ENCODE data around the gene SLC47A1.
"Not testable (repeated sequence)": the region's sequence is repeated elsewhere in the genome, so short reads cannot be mapped to it uniquely, and the experiment has no call there.

SLC47A1 gene

DNA sequence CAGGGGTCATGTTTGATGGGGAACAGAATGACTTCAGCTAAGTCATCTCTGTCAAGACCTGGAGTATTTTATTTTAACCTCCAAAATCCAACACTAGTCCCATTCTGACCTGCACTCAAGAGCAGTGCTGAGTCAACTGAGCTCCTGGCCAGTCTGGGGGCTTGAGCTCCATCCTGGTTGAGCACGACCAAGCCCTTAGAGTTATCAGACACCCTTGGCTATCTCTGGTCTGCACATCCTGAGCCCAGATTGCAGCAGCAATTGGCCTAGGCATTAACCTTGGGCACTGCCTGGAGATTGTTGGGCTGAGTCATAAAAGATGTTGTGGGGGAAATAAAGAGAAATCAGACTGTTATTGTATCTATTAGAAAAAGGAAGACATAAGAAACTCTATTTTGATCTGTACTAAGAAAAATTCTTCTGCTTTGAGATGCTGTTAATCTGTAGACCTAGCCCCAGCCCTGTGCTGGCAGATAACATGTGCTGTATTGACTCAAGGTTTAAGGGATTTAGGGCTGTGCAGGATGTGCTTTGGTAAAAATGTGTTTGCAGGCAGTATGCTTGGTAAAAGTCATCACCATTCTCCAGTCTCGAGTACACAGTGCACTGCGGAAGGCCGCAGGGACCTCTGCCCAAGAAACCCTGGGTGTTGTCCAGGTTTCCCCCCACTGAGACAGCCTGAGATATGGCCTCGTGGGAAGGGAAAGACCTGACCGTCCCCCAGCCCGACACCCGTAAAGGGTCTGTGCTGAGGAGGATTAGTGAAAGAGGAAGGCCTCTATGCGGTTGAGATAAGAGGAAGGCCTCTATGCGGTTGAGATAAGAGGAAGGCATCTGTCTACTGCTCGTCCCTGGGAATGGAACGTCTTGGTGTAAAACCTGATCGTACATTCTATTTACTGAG is 14.0 kb upstream of the SLC47A1 start:
- not testable (repeated sequence) for DNase-seq (ENCODE audit: low read depth in 1 of 2, low spot score in 1 of 2)

DNA sequence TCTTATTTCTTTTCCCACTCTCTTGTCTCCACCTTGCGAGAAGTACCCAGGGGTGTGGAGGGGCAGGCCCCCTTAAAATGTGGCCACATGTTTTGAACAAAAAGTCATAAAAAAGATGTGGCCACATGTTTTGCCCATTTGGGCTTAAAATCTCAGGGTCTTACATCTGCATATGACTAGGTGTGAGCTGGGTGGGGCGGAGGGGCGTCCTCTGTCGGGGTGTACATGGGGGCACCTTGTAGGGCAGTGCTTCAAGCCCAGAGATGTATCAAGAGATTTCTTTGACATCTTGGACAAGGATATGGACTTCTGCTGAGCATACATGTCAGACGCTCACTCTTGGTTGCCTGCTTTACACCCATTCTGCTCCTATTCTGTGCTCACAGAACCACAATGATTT is 13.0 kb upstream of the SLC47A1 start:
- no peak for DNase-seq (ENCODE audit: low read depth in 1 of 2, low spot score in 1 of 2)

DNA sequence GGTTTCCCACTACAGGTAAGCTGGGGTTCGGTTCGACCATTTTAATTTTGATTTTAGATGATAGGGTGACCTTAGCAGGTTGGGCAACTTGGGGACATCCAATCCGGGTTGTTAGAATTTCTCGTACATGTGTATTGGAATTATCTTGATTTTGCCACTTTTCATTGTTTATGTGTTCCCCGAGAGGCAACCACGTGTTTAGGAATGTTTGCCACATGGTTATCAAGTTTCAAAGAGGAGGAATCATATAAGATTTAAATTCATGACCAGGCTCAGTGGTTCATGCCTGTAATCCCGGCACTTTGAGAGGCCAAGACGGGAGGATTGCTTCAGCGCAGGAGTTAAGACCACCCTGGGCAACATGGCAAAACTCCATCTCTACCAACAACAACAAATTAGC is 10.0 kb upstream of the SLC47A1 start:
- DNase-seq (ENCODE audit: low read depth in 1 of 2, low spot score in 1 of 2) = no peak

DNA sequence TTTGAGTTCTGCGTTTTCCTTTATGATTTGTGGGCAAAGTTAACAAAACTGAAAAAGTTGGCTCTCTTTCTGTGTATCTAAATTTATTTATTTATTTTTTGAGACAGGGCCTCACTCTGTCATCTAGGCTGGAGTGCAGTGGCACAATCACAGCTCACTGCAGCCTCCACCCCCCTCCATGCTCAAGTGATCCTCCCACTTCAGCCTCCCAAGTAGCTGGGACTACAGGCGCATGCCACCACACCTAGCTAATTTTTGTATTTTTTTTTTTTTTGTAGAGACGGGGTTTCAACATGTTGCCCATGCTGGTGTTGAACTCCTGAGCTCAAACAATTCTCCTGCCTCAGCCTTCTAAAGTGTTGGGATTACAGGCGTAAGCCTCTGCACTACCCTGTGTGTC is 6.7 kb upstream of the SLC47A1 start:
- DNase-seq (ENCODE audit: low read depth in 1 of 2, low spot score in 1 of 2) = not testable (repeated sequence)

DNA sequence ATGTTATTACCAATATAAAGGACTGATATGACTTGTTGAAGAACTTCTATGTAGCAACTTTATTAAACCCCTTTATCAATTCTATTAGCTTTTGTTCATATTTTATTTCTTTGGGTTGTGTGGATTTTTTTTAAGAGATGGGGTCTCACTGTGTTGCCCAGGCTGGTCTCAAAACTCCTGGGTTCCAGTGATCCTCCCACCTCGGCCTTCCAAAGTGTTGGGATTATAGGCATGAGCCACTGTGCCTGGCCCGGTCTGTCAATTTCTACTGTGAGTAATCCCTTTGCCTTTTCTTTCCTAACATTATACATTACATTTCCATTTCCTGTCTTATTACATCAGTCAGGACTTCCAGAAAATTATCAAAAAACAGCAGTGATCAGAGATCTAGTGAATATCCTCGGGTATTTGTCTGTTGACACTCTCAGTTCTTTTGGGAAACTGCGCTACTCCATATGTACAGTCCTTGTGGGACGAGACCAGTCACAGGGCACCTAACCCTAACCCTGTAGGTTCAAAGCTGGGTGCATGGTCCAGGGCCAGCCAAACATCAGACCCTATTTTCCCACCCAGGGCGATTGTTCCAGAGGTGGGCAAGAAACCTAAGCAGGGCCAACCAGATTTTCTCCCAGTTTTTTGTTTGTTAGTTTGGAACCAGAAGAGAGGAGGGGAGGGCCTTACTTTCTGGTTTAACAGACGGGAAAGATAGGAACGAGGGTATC is 1.7 kb upstream of the SLC47A1 start:
- DNase-seq (ENCODE audit: low read depth in 1 of 2, low spot score in 1 of 2) = no peak

DNA sequence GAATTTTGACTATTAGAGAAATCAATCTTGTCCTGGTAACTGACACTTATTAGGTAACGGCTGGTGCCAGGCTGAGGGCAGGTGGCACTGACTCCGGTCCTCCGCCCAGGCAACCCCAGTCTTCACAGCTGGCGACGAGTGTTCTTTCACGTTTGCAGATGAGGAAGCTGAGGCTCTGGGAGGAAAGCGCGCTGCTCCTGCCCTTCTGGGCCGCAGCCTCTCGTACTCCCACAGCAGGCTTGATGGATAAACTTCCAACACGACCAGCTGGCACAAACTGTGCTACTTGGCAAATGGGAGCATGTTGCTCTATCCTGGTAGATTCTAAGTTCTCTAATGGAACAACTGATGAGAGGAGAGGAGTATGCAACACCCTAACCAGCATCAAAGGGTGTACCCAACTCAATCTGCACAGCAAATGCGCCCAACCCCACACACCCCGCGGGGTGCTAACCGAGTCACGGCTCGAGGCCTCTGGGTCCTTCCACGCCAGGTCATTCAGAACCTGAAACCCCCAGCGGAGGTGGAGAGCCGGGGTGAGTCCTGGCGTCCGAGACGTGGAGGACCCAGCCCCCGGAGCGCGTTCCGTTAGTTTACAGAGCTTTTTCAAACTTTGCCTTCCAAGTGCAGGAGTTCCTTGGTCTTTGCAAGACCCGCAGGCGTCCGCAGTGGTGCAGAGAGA is 477 bp upstream of the SLC47A1 start:
- DNase-seq (ENCODE audit: low read depth in 1 of 2, low spot score in 1 of 2) = no peak

DNA sequence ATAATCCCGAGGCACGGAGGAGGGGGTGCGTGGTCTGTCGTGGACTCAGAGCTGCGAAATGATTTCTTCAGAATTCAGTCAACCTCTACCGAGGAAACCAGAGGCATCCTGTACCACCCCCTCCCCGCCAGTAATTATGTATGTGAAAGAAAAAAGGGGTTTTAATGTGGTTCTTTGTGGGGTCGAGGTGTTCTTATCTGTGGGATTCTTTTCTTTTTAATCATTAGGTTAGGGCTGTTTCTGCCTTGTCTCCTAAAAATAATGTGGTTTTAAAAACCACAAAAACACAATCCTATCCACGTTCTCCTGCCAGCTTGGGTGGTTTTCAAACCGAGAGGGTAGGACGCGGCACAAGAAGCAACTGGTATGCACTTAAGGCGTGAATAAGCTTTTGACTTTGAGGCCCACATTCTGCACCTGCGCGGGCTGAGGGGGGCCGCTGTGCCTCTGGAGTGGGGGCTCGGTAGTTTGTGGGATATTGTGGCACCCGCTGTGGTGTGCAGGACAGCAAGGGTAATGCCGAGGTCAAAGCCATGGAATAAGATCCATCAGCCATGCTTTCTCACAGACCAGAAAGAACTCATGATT is 1.0 kb downstream of the SLC47A1 start:
- DNase-seq (ENCODE audit: low read depth in 1 of 2, low spot score in 1 of 2) = no peak

DNA sequence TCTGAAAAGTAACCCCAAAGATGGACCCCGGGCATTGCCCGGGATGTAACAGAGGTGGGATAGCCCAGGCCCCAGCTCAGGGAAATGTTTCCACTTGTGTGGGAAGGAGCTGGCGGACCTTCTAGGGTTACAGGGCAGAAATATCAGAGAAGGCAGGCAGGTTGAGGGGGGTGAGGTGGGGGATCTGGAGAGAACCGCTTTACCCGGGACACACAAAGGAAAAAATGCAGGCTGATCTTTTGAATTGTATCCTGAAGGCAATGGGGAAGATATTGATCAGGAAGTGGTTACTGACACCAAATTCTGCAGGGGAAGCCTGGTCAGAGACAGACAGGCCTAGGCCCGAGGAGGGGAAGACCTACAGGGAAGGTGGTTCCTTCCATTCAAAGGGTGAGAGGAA is 3.5 kb downstream of the SLC47A1 start:
- DNase-seq (ENCODE audit: low read depth in 1 of 2, low spot score in 1 of 2) = no peak

DNA sequence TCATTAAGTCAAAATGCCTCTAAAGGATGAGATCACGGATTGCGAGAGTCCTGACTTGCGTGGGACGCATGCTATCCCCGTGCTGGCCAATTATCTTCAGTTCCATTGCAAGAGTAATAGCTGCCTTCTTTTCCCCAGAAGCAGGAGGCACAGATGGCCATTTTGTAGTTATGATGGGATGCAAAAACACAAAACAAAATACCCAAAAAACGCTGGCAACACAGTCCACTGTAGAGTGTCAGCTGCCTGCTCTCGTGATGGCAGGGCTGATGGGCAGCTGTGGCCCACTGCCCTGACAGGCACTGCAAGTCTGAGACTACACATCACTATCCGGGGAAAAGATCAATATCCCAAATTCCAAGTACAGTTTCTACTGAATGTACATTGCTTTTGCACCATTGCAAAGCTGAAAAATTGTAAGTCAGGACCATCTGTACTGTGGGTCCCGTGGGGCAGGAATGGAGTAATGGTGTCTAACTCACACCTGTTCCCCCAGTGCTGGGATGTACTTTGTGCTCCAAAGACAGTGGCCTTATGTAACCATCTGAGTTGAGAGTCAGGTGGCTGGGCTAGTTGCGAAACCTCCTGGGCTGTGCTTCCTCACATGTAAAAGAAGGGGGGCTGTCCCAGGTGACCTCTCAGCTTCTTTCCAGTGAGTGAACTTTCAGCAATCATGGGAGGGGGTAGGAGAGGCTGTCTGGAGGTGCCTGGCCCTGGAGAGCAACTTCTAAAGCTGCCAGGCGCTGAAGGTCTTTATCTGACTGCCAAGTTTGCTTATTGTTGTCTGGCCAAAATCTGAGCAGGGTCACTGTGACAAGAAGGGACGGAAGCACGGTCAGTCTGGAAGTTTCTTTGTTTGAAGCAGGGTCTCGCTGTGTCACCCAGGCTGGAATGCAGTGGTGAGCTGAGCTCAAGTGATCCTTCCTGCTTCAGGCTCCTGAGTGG is 4.7 kb downstream of the SLC47A1 start:
- DNase-seq (ENCODE audit: low read depth in 1 of 2, low spot score in 1 of 2) = no peak

DNA sequence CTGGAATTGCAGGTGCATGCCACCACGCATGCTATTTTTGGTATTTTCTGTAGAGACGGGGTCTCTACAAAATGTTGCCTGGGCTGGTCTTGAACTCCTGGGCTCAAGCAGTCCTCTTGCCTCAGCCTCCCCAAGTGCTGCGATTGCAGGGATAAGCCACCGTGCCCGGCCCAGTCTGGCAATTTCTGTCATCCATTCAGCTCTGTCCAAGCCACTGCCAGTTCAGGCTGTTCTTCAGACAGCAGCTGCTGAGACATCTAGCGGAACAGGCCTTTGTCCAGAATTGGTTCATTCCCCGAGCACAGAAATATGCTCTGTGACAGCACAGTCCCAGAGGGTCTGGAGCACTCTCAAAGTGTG is 5.4 kb downstream of the SLC47A1 start:
- no peak for DNase-seq (ENCODE audit: low read depth in 1 of 2, low spot score in 1 of 2)

DNA sequence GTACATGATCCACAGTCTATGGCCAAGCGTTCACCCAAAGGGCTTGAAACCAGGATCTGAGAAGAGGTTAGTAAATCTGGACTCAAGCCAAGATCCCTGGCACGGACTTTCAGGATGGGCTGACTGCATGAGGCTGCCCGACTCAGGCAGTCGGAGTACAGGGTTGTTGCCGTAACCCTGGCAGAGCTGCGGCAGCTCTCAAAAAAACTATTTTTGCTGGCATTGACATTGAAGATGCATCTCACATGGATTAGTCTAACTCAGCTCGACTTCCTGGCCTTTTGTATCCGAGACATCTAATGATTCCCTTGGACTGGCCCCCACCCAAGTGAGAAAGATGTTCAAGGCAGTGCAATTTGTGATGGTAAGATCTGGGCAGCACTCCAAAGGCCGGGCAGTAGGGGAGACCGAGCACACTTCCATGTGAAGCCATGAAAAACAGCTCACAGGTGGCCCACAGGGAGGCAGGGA is 6.2 kb downstream of the SLC47A1 start:
- no peak for DNase-seq (ENCODE audit: low read depth in 1 of 2, low spot score in 1 of 2)

DNA sequence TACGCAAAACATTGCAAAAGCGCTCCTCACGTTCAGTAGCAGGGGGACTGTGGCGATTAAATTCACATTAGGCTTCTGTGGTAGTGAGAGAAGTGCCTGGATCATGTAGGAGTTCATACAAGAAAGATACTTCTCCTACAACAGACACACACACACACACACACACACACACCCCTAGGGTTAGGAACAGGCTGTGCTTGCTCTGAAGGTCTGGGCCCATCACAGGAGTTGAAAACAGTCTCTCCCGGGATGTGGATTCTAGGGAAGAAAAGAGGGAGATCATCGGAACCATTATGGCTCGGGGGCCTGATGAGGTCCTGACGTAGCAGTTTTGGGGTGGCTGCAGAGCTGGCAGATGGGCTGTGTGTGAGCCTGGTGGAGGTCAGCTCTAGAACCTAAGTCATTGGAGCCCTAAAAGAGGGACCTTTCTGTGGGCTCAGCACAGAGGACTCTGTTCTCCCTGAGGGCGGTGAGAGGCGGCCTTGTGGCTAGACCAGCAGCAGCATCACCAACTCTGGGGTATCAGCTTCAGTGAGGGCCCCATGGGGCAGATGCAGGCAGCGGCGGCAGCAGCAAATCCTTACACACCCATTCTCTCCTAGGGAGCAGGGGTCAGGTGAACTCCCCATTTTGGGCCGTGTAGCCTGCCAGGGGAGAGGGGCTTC is 7.2 kb downstream of the SLC47A1 start:
- no peak for DNase-seq (ENCODE audit: low read depth in 1 of 2, low spot score in 1 of 2)

DNA sequence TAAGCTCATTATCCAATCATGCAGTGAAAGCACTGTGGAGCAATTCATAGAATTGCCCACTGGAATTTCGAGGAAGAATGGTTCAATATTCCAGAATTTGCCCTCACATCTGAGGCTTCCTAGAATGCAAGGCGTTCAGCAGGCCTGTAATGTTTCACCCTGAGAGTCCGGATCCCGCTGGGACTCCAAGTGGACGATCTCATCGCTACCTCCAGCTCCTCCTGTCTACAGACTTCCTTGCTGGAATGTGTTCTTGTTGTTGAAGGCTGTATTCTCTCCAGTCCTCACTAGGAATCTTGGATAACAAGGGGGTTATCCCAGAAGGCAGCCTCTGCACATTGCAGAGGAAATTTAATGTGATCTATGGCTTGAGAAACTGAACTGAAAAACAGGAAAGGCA is 7.8 kb downstream of the SLC47A1 start:
- no peak for DNase-seq (ENCODE audit: low read depth in 1 of 2, low spot score in 1 of 2)

DNA sequence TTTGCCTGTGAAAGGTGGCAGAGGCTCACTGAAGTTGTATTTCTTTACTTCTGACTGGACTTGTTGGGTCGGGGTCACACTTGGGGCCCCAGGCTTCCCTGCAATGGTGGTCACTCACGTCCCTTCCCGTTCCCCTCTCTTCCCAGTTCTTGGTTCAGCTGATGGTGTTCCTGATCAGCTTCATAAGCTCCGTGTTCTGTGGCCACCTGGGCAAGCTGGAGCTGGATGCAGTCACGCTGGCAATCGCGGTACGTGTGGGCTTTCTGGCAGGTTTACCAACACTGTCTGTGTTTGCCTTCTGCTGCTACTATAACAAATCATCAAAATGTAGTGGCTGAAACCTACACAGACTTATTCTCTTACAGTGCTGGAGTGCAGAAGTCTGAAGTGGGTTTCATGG is 8.6 kb downstream of the SLC47A1 start:
- DNase-seq (ENCODE audit: low read depth in 1 of 2, low spot score in 1 of 2) = no peak

DNA sequence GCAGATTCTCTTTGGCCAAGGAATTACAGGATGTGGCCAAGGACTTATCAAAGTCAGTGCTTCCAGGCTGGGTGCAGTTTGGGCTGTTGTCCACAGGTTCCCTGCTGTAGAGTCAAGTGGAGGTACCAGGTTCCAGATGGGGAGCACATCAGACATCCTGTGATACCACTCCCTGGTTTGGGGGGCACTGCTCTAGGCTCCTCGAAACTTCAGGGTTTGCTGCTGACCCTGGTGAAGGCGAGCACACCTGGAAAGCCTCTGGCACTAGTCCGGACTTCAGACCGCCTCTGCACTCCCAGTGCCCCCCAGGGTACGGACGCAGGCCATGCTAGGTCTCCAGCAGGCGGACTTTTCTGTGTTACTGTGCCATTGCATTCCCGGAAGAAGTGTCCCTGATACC is 10.7 kb downstream of the SLC47A1 start:
- no peak for DNase-seq (ENCODE audit: low read depth in 1 of 2, low spot score in 1 of 2)

DNA sequence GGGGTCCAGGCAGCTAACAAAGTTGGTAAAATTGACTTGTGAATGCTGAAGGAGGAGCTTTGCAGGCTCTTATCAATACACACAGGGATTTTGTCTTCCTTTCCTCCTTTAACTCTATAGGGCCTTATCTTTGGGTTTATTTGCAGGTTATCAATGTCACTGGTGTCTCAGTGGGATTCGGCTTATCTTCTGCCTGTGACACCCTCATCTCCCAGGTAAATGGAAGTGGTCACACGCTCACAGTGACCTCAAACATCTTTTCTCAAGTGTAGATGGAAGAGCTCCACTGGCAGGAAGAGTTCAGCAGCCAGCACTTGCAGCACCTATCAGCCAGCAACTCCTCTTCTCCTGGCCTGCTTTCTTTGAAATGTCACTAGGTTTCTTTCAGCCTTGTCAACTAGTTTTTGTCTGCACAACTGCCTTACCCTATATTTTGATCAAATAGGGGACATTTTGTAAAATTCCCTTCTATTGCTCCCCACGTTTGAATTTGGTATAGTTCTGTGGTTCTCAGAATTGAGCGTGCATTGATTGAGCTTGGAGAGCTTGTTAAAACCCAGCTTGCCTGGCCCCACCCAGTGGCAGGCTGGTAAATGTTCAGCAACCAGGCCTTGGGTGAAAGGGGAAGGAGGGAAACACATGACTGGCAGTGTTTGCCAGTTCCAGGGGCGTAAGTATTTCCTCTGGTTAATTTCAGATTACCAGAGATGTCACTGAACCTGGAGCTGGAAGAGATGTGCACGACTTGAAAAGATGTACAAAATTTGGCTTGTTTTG is 12.8 kb downstream of the SLC47A1 start:
- no peak for DNase-seq (ENCODE audit: low read depth in 1 of 2, low spot score in 1 of 2)

DNA sequence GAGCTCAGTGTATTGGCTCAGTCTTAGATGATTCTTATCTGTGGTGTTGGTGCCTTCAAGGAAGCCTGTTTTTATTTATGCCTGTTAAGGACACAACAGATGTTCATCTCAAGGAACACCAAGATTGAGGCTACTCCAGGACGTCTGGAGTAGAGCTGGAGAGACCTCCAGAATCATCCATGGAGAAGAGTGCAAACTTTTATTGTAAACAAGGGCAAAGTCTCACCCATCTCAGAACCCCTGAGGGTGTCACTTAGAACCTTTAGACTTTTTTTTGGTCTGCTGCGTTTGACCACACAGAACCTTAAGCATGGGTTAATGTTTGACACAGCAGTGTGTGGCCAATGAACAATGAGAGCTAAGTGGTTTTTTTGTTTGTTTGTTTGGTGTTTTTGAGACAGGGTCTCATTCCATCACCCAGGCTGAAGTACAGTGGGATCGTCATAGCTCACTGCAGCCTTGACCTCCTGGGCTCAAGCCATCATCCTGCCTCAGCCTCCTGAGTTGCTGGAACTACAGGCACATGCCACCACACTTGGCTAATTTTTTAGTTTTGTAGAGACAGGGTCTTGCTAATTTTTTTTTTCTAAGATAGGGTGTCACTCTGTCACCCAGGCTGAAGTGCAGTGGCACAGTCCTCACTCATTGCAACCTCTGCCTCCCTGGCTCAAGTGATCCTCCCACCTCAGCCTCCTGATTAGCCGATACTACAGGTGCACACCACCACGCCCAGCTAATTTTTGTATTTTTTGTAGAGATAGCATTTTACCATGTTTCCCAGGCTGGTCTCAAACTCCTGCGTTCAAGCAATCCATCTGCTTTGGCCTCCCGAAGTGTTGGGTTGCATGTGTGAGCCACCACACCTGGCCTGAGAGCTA is 16.3 kb downstream of the SLC47A1 start:
- no peak for DNase-seq (ENCODE audit: low read depth in 1 of 2, low spot score in 1 of 2)

DNA sequence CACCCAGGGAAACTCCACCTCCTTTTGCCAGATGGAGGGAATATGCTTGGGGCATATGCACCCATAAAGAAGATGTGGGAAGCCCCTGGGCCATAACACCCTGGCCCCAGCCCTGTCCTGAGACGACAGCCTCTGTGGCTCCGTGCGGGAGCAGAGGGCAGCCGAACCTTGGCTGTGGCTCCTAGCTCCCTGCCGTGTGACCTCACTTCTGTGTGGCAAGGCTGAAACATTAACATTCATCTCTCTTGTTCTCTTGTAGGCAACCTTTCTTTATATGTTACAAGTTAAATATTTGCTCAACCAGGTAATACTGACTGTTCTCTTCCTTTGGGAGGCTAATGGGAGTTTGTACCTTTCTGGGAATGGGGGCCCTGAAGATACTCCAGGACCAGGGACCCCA is 17.5 kb downstream of the SLC47A1 start:
- no peak for DNase-seq (ENCODE audit: low read depth in 1 of 2, low spot score in 1 of 2)
